ENCODE data around the gene CDHR3. TPM values are rescaled to one million over a fixed set of nuclear protein-coding genes. Genes with fewer than 3 reads are reported as not detected.

CDHR3 gene
- polyA plus RNA-seq, 1 donor from 2014 or later = 2.9 TPM

DNA sequence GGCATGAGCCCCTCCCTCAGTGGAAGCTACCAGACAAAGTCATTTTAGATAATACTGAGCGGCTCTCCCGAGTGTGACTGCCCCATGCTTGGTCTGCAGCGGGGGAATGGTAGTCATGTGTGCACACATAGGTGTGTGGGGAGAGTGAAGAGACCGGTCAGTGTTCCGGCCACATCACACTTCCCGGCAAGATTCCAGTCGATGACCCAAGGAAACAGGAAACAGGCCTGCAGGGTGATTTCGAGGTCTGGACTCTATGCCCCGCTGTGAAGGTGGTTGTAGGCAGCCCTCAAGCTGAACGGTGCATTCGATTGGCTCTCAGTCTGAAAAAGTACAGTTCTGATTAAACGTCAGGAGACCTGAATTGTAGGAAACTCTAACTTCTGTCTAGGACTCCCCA lies 75.9 kb downstream of the CDHR3 start:
- Histone ChIP-seq H3K79me2 (replicated peaks; ENCODE audit: insufficient read depth, low read length) (no peaks in the 10 kb centered on the region), H2AFZ (ENCODE audit: low read depth, low read length) (no peak overlapping the region), H3K36me3 (ENCODE audit: insufficient read depth, low read length) (no peaks in the 10 kb centered on the region), H3K9ac (ENCODE audit: low read length) (no peak overlapping the region), H3K27me3 (ENCODE audit: insufficient read depth, low read depth, low read length) (no peaks in the 10 kb centered on the region), H3K4me3 (ENCODE audit: low read length) (no peak overlapping the region), H3K27ac (ENCODE audit: low read length) (no peak overlapping the region), H3K9me3 (ENCODE audit: low read length) (no peaks in the 10 kb centered on the region), H4K20me1 (ENCODE audit: insufficient read depth) (no peaks in the 10 kb centered on the region), H3F3A (ENCODE audit: insufficient read depth, low read length, poor library complexity, severe bottlenecking) (no peaks in the 10 kb centered on the region), H3K9me2 (ENCODE audit: insufficient read depth, low read length) (no peaks in the 10 kb centered on the region), H3K4me2 (ENCODE audit: low read length) (no peak overlapping the region)
- TF ChIP-seq TAF1 (IDR thresholded peaks at IDR 0.05; ENCODE audit: low read depth) (no peak), MXI1 (conservative IDR thresholded peaks at IDR 0.05; ENCODE audit: poor library complexity, severe bottlenecking) (no peak), RAD21 (conservative IDR thresholded peaks at IDR 0.05) (no peak), EZH2 (IDR thresholded peaks at IDR 0.05; ENCODE audit: borderline replicate concordance, insufficient read depth, low read length, poor library complexity, severe bottlenecking) (no peak), SMC3 (conservative IDR thresholded peaks at IDR 0.05; ENCODE audit: poor library complexity) (no peak)
- TF ChIP-seq, protein P1, sequence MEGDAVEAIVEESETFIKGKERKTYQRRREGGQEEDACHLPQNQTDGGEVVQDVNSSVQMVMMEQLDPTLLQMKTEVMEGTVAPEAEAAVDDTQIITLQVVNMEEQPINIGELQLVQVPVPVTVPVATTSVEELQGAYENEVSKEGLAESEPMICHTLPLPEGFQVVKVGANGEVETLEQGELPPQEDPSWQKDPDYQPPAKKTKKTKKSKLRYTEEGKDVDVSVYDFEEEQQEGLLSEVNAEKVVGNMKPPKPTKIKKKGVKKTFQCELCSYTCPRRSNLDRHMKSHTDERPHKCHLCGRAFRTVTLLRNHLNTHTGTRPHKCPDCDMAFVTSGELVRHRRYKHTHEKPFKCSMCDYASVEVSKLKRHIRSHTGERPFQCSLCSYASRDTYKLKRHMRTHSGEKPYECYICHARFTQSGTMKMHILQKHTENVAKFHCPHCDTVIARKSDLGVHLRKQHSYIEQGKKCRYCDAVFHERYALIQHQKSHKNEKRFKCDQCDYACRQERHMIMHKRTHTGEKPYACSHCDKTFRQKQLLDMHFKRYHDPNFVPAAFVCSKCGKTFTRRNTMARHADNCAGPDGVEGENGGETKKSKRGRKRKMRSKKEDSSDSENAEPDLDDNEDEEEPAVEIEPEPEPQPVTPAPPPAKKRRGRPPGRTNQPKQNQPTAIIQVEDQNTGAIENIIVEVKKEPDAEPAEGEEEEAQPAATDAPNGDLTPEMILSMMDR (IDR thresholded peaks at IDR 0.05; ENCODE audit: poor library complexity, severe bottlenecking) = no peak

DNA sequence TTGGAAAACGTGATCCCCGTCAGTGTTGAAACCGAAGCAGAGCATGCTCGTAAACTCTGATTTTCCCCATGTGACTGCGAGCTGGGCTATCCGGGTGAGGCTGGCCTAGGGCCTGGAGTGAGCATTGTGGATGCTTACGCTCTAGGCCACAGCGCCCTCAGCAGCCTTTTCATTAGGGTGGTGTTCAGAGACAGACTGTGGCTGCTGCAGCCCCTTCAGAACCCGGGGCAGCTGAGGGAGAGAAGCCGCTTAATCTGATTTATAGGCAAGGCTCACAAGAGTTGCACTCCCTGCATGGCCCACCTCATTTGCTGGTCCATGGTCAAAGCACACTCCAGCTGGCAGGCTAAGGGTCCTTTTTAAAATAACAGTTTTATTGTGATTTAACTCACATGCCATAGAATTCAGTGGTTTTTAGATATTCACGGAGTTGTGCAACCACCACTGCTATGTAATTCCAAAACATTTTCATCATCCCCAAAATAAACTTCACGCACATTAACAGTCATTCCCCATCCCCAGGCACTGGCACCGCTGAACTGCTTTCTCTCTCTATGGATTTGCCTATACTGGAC lies 76.5 kb downstream of the CDHR3 start:
- H3K4me3 ChIP-seq (ENCODE audit: low read length) = no peak overlapping the region
- TF ChIP-seq, protein P1 (IDR thresholded peaks at IDR 0.05; ENCODE audit: poor library complexity, severe bottlenecking) = no peak
- TF ChIP-seq, protein P2, sequence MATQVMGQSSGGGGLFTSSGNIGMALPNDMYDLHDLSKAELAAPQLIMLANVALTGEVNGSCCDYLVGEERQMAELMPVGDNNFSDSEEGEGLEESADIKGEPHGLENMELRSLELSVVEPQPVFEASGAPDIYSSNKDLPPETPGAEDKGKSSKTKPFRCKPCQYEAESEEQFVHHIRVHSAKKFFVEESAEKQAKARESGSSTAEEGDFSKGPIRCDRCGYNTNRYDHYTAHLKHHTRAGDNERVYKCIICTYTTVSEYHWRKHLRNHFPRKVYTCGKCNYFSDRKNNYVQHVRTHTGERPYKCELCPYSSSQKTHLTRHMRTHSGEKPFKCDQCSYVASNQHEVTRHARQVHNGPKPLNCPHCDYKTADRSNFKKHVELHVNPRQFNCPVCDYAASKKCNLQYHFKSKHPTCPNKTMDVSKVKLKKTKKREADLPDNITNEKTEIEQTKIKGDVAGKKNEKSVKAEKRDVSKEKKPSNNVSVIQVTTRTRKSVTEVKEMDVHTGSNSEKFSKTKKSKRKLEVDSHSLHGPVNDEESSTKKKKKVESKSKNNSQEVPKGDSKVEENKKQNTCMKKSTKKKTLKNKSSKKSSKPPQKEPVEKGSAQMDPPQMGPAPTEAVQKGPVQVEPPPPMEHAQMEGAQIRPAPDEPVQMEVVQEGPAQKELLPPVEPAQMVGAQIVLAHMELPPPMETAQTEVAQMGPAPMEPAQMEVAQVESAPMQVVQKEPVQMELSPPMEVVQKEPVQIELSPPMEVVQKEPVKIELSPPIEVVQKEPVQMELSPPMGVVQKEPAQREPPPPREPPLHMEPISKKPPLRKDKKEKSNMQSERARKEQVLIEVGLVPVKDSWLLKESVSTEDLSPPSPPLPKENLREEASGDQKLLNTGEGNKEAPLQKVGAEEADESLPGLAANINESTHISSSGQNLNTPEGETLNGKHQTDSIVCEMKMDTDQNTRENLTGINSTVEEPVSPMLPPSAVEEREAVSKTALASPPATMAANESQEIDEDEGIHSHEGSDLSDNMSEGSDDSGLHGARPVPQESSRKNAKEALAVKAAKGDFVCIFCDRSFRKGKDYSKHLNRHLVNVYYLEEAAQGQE (IDR thresholded peaks at IDR 0.05; ENCODE audit: borderline replicate concordance) = no peak
- TF ChIP-seq SMC3 (conservative IDR thresholded peaks at IDR 0.05; ENCODE audit: poor library complexity) = no peak
- TF ChIP-seq EP300 (conservative IDR thresholded peaks at IDR 0.05; ENCODE audit: poor library complexity, severe bottlenecking) = no peak
- TF ChIP-seq EZH2 (IDR thresholded peaks at IDR 0.05; ENCODE audit: borderline replicate concordance, insufficient read depth, low read length, poor library complexity, severe bottlenecking) = no peak
- no peak for TF ChIP-seq RAD21 (conservative IDR thresholded peaks at IDR 0.05)
- TF ChIP-seq POLR2AphosphoS5 (IDR thresholded peaks at IDR 0.05) = no peak
- no peak for TF ChIP-seq TAF1 (IDR thresholded peaks at IDR 0.05; ENCODE audit: low read depth)
- TF ChIP-seq MXI1 (conservative IDR thresholded peaks at IDR 0.05; ENCODE audit: poor library complexity, severe bottlenecking) = no peak
- no peaks in the 10 kb centered on the region for H3F3A ChIP-seq (ENCODE audit: insufficient read depth, low read length, poor library complexity, severe bottlenecking)
- no peaks in the 10 kb centered on the region for H3K9me3 ChIP-seq (ENCODE audit: low read length)
- H3K79me2 ChIP-seq (replicated peaks; ENCODE audit: insufficient read depth, low read length) = no peaks in the 10 kb centered on the region
- no peaks in the 10 kb centered on the region for H3K27me3 ChIP-seq (ENCODE audit: insufficient read depth, low read depth, low read length)
- no peak overlapping the region for H3K4me2 ChIP-seq (ENCODE audit: low read length)
- no peaks in the 10 kb centered on the region for H3K36me3 ChIP-seq (ENCODE audit: insufficient read depth, low read length)
- no peak overlapping the region for H3K27ac ChIP-seq (ENCODE audit: low read length)
- no peaks in the 10 kb centered on the region for H3K9me2 ChIP-seq (ENCODE audit: insufficient read depth, low read length)
- no peaks in the 10 kb centered on the region for H4K20me1 ChIP-seq (ENCODE audit: insufficient read depth)
- no peak overlapping the region for H3K9ac ChIP-seq (ENCODE audit: low read length)
- H2AFZ ChIP-seq (ENCODE audit: low read depth, low read length) = no peak overlapping the region
